GM23248 (cell line): ENCODE results near the gene CACNB2. TPM values are rescaled to one million over a fixed set of nuclear protein-coding genes. Genes with fewer than 3 reads are reported as not detected.

Experiments
- DNase-seq: peaks from one replicate; pipeline ENCODE4 v3.0.0-alpha.2; 2015
- H2AFZ ChIP-seq: fragments of 200-600 bp; sonication (generic); 2 replicates; pipeline ENCODE4 v1.6.1; 2016; ENCODE audit warnings: antibody characterized with exemption
- H3F3A ChIP-seq: fragments of 200-600 bp; sonication (generic); 2 replicates; pipeline ENCODE4 v1.6.1; 2016; ENCODE audit warnings: mild to moderate bottlenecking, antibody characterized with exemption, mixed run types; ENCODE audit not compliant: insufficient read depth
- H3K27ac ChIP-seq: fragments of 200-600 bp; sonication (generic); 2 replicates; pipeline ENCODE4 v1.5.1; 2016; ENCODE audit warnings: mild to moderate bottlenecking
- H3K27me3 ChIP-seq: fragments of 200-600 bp; sonication (generic); replicated peaks from 2 replicates; pipeline ENCODE4 v1.6.1; 2016; ENCODE audit warnings: mild to moderate bottlenecking; ENCODE audit not compliant: insufficient read depth
- H3K36me3 ChIP-seq: fragments of 200-600 bp; sonication (generic); 2 replicates; pipeline ENCODE4 v1.6.1; 2016; ENCODE audit warnings: low read depth, mild to moderate bottlenecking
- H3K4me1 ChIP-seq: fragments of 200-600 bp; sonication (generic); 2 replicates; pipeline ENCODE4 v1.6.1; 2016; ENCODE audit warnings: mild to moderate bottlenecking; ENCODE audit not compliant: insufficient read depth
- H3K4me2 ChIP-seq: fragments of 200-600 bp; sonication (generic); one replicate; pipeline ENCODE4 v1.6.1; 2016; ENCODE audit warnings: mild to moderate bottlenecking; ENCODE audit not compliant: unreplicated experiment
- H3K4me3 ChIP-seq: fragments of 200-600 bp; sonication (generic); 2 replicates; pipeline ENCODE4 v1.5.1; 2016; ENCODE audit warnings: mild to moderate bottlenecking
- H3K79me2 ChIP-seq: fragments of 200-600 bp; sonication (generic); 2 replicates; pipeline ENCODE4 v1.6.1; 2016; ENCODE audit warnings: mild to moderate bottlenecking; ENCODE audit not compliant: insufficient read depth
- H3K9ac ChIP-seq: fragments of 200-600 bp; sonication (generic); 2 replicates; pipeline ENCODE4 v1.6.1; 2016; ENCODE audit warnings: mild to moderate bottlenecking
- H3K9me2 ChIP-seq: fragments of 200-600 bp; sonication (generic); 2 replicates; pipeline ENCODE4 v1.6.1; 2016; ENCODE audit warnings: mixed run types, mild to moderate bottlenecking, moderate library complexity; ENCODE audit not compliant: insufficient read depth
- H3K9me3 ChIP-seq: fragments of 200-600 bp; sonication (generic); one replicate; pipeline ENCODE4 v1.6.1; 2017; ENCODE audit warnings: low read depth
- H4K20me1 ChIP-seq: fragments of 200-600 bp; sonication (generic); 2 replicates; pipeline ENCODE4 v1.6.0; 2016; ENCODE audit not compliant: insufficient read depth
- EZH2 ChIP-seq: fragments of 200-600 bp; sonication (generic); IDR thresholded peaks from 2 replicates; pipeline ENCODE4 v1.6.1; 2018; ENCODE audit warnings: antibody characterized with exemption, mild to moderate bottlenecking; ENCODE audit not compliant: insufficient read depth, poor library complexity, severe bottlenecking
- EZH2phosphoT487 ChIP-seq: fragments of 200-600 bp; sonication (generic); IDR thresholded peaks from 2 replicates; pipeline ENCODE4 v1.6.1; 2018; ENCODE audit warnings: antibody characterized with exemption, moderate library complexity, mild to moderate bottlenecking, low read depth; ENCODE audit not compliant: insufficient read depth
- WGBS, 2 experiments: methylation state at CpG; one replicate each; pipeline ENCODE4 v1.1.6; 2015 to 2017; ENCODE audit warnings: low lambda C conversion rate in 2 of 2, low coverage in 1 of 2; ENCODE audit errors: missing lambda C conversion rate in 2 of 2; 5-methylcytosine and 5-hydroxymethylcytosine counted together
- in situ Hi-C: fragments of 300-500 bp; cut with MboI; formaldehyde crosslinking; loops from 2 replicates; pipeline ENCODE4 v1.15.0; 2020
- polyA plus RNA-seq: library from polyadenylated mRNA; unstranded; fragments of >200 nt; fragmentation: Nextera tagmentation; extraction: Ambion mirVana; gene quantifications from 2 replicates; pipeline ENCODE4 v1.2.1, GENCODE V29; 2016
- total RNA-seq: library from RNA; depleted of rRNA; stranded (reverse); fragments of >200 nt; shearing (Covaris generic); gene quantifications from 2 replicates; pipeline ENCODE4 v1.2.3, GENCODE V29; 2014

CACNB2 gene
- total and polyA plus RNA-seq, 2 experiments from 2014 or later: 0.31 to 0.32 TPM

DNA sequence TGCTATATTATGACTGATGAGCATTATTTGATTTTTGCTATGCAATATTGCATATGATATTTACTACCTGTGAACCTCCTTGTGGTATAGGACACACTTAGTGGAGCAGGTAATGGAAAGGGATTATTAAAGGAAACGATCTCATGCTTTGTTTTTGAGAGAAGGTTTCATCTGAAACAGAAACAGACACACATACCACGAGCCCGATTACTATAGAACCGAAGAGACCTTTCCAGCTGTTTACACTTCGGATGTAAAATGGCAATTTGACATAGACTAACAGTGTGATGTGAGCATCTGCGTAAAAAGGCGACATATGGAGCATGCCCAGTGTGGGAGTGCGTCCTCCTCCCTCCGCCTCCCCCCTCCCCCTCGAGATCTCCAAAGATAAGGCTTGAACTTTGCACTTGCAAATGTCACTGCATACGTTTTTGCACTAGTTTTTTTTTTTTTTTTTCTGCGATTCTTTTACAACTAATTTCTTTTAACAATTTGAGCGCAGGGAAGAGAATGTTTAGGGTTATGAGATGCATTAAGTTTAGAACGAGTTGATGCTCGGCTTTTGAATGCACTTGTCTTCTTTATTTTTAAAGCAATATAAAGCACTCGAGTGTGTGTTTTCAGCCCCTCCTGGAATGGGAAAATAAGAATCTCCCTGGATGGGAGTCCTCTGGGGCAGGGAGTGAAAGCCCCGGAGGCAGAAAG, 260.1 kb downstream of the CACNB2 start:
- peak overlapping the region; percentile 57 for H2AFZ ChIP-seq
- H3K36me3 ChIP-seq: no peaks in the 10 kb centered on the region
- H3F3A ChIP-seq: no peaks in the 10 kb centered on the region
- peak overlapping the region; percentile 63 for H3K4me2 ChIP-seq
- in situ Hi-C loops: no loop called here
- H3K27ac ChIP-seq: no peak overlapping the region
- TF ChIP-seq EZH2 (no peak), EZH2phosphoT487 (no peak)
- 5 to 6% methylated on average over 17 of the region's 17 CpGs for WGBS, 2 experiments
- no peaks in the 10 kb centered on the region for H4K20me1 ChIP-seq
- H3K9me2 ChIP-seq: no peaks in the 10 kb centered on the region
- no peaks in the 10 kb centered on the region for H3K4me1 ChIP-seq
- no peaks in the 10 kb centered on the region for H3K79me2 ChIP-seq
- H3K9me3 ChIP-seq: no peaks in the 10 kb centered on the region
- H3K4me3 ChIP-seq: peak overlapping the region; percentile 59
- peak; percentile 25 for DNase-seq
- no peak overlapping the region for H3K9ac ChIP-seq
- H3K27me3 ChIP-seq: no peaks in the 10 kb centered on the region

DNA sequence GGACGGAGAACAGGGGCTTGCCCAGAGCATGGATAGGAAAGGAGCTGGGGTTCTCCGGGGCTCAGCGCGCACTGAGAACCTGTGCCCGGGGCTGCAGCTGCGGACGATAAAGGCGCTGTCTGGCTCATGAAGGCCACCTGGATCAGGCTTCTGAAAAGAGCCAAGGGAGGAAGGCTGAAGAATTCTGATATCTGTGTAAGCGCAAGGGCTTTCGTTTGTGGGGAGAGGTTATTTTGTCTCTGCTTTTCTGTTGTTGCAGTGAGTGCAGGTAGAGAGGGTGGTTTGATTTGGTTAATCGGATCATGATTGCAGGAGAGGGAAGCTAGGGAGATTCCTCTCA, 260.7 kb downstream of the CACNB2 start:
- Histone ChIP-seq H3K4me2 (peak overlapping the region; percentile 63), H3F3A (no peaks in the 10 kb centered on the region), H3K27ac (no peak overlapping the region), H3K4me3 (peak overlapping the region; percentile 59), H3K27me3 (no peaks in the 10 kb centered on the region), H3K79me2 (no peaks in the 10 kb centered on the region), H3K9me3 (no peaks in the 10 kb centered on the region), H4K20me1 (no peaks in the 10 kb centered on the region), H3K36me3 (no peaks in the 10 kb centered on the region), H2AFZ (peak overlapping the region; percentile 57; the same call in 1 of the 2 replicates), H3K9me2 (no peaks in the 10 kb centered on the region), H3K9ac (no peak overlapping the region), H3K4me1 (no peaks in the 10 kb centered on the region)
- WGBS, 2 experiments: 30 to 33% methylated on average over 11 of the region's 11 CpGs
- TF ChIP-seq EZH2 (no peak), EZH2phosphoT487 (no peak)
- in situ Hi-C loops: no loop called here
- peak; percentile 4 for DNase-seq

DNA sequence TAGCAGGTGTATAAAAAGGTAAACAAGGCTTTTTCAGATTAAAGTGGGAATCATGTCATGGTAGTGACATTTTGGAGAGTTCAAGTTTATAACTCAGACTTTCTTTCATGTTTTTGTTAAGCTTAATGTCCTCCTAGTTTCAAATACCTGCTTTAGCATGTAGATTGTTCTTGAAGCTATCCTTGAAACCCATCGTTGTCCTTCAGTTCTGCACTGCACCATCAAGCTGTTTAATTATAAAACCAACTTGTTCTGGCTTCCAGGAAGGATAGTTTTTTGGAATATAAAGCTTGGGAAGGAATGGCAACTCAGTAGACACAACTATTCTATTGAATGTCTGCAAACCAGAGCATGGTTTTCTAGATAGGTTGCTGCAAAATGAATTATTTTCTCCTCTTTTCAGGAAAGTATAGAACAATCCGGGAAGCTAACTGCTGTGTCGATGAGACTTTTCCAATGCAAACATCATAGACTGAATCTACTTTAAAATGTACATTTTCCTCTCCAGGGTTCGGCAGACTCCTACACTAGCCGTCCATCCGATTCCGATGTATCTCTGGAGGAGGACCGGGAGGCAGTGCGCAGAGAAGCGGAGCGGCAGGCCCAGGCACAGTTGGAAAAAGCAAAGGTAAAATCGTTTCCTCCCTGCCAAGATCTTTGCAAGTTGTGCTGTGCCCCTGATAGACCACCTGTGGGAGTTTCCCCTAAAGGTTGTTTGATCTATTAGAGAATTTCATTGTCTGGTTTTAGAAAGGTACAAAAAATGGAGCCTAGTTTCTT, 261.4 kb downstream of the CACNB2 start:
- no peaks in the 10 kb centered on the region for H3F3A ChIP-seq
- H4K20me1 ChIP-seq: no peaks in the 10 kb centered on the region
- H3K27me3 ChIP-seq: no peaks in the 10 kb centered on the region
- H3K79me2 ChIP-seq: no peaks in the 10 kb centered on the region
- H3K36me3 ChIP-seq: no peaks in the 10 kb centered on the region
- no peak overlapping the region for H3K4me2 ChIP-seq
- no peak overlapping the region for H3K4me3 ChIP-seq
- H2AFZ ChIP-seq: no peak overlapping the region
- TF ChIP-seq EZH2 (no peak), EZH2phosphoT487 (no peak)
- H3K9me2 ChIP-seq: no peaks in the 10 kb centered on the region
- no peaks in the 10 kb centered on the region for H3K9me3 ChIP-seq
- no peak overlapping the region for H3K9ac ChIP-seq
- no peak overlapping the region for H3K27ac ChIP-seq
- no peaks in the 10 kb centered on the region for H3K4me1 ChIP-seq
- no peak for DNase-seq
- 84 to 85% methylated on average over 12 of the region's 12 CpGs for WGBS, 2 experiments
- in situ Hi-C loops: no loop called here

DNA sequence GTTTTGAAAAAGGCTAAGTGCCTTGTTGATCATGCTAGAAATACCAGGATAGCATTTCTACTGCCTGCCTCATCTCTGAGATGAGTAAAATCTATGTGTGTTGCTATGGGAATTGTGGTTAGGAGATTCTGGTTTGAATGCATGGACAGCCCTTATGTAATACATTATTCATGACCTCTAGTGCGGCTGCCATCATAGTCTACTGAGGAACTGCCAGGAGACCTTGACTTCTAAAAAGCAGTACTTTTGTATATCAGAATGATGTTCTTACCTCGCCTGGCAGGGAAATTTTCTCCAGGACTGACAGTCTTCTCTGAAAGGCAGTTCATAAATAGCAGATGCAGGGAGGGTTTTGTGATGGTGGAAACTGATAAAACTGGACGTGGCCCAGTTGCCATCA, 262.6 kb downstream of the CACNB2 start:
- no peaks in the 10 kb centered on the region for H3K4me1 ChIP-seq
- no peaks in the 10 kb centered on the region for H3F3A ChIP-seq
- H3K4me2 ChIP-seq: no peak overlapping the region
- no peak overlapping the region for H3K27ac ChIP-seq
- no peak overlapping the region for H3K9ac ChIP-seq
- TF ChIP-seq EZH2 (no peak), EZH2phosphoT487 (no peak)
- WGBS, 2 experiments: 58 to 78% methylated on average over 3 of the region's 3 CpGs
- no peaks in the 10 kb centered on the region for H3K27me3 ChIP-seq
- in situ Hi-C loops: no loop called here
- no peaks in the 10 kb centered on the region for H3K79me2 ChIP-seq
- H4K20me1 ChIP-seq: no peaks in the 10 kb centered on the region
- no peak overlapping the region for H2AFZ ChIP-seq
- no peaks in the 10 kb centered on the region for H3K36me3 ChIP-seq
- DNase-seq: peak; percentile 36
- no peaks in the 10 kb centered on the region for H3K9me3 ChIP-seq
- H3K9me2 ChIP-seq: no peaks in the 10 kb centered on the region
- H3K4me3 ChIP-seq: no peak overlapping the region
